H54 (cell line): ENCODE results near the gene ARMH3.

ENCODE experiments used
- DNase-seq: peaks from one replicate; pipeline ENCODE4 v3.0.0; 2011; ENCODE audit warnings: low spot score, mixed read lengths; ENCODE audit not compliant: insufficient read length
- FAIRE-seq: peaks from 3 replicates; lab custom pipeline; 2011; peaks lifted over from hg19 to GRCh38; lab: Jason Lieb, UNC
- POLR2A ChIP-seq: IDR thresholded peaks from 2 replicates; pipeline ENCODE4 v1.6.1; 2011; ENCODE audit warnings: low read depth, mild to moderate bottlenecking, low read length

The ARMH3 gene

GRCh38 chr10:101816913-101817336, 239.0 kb downstream of the ARMH3 start:
- DNase-seq = no peak
- FAIRE-seq = no peak

DNA sequence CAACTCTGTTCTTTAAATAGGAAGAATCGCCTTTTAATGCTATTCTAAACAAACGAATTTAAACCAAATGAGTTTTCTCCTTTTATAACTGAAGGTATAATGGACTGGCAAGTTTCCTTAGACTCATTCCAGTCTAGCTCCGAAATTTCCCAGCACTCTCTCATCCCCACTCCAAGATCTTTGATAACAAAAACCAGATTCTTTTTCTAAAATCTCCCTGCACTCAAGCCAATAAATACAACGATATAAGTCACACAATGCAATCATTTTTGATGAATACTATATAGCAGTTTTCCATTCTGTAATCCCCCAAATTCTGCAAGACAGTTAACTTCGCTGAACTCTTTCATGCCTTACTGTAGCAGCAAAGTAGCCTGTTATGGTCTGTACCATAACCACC, 239.6 kb downstream of the ARMH3 start:
- no peak for TF ChIP-seq POLR2A
- FAIRE-seq (no peak), DNase-seq (no peak)

More at GRCh38 chr10:101816913-101817336, 239.0 kb downstream of the ARMH3 start:
- no peak for TF ChIP-seq POLR2A

DNA sequence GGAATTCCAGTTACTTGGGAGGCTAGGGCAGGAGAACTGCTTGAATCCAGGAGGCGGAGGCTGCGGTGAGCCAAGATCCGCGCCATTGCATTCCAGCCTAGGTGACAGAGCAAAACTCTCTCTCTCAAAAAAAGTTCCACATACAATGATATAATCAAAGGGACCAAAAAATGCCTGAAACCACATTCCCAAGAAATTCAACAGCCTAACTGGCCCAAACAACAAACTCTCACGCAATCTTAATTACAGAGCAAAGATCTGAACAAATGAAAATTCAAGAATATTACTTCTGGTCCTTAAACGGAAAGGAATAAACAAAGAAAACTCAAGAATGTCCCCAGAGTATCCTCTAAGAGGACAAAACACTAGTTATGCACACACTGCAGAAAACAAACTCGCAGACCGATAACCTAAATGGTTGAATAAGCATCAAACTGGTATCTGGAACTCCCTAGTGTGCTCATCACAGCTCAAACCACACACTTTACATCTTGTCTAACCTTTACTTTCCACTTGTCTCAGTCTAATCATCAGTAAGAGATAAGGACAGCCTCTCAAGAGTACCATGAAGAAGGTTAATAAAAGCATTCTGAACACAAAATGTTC, 241.4 kb downstream of the ARMH3 start:
- DNase-seq = no peak
- FAIRE-seq = no peak
- TF ChIP-seq POLR2A = no peak

DNA sequence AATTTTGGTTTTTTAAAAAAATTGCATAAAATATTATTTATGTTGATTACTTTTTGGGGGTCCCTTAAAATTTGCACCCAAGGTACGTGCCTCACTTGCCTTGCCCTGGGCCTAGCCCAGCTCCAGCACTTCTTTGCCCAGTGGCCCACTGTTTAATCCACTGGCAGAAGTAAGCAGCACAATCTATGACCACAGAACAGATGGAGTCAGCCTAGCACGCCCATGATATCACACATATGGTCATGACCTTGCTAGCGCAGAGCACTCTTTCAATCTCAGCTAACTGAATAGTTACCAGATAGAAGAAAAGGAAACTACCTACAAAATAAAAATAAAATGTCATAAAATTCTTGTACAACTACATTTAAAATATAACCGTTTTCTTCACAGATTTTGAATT, 243.4 kb downstream of the ARMH3 start:
- DNase-seq = no peak
- FAIRE-seq = no peak
- TF ChIP-seq POLR2A = no peak

GRCh38 chr10:101807158-101807557, 248.8 kb downstream of the ARMH3 start:
- FAIRE-seq = no peak
- no peak for DNase-seq
- TF ChIP-seq POLR2A = no peak

DNA sequence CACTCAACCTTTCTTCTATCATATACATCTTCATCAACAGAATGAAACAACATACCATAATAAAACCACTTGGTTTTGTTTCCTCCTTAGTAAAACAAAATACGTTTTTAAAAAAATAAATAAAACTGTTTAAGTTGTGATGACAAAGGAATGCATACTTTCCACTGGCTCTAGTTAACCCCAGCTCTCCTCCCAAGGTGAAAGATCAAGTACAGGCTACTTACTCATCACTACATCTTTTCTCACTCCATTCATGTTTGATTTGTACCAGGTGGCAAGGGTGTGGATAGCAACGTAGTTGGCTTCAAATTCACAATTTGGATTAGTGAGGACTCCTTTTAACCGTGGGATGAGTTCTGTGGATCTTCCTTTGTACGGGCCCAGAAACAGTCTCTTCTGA, 252.5 kb downstream of the ARMH3 start:
- FAIRE-seq (no peak), DNase-seq (no peak)
- no peak for TF ChIP-seq POLR2A

GRCh38 chr10:101797403-101798059, 258.4 kb downstream of the ARMH3 start:
- no peak for FAIRE-seq
- DNase-seq = no peak
- TF ChIP-seq POLR2A = no peak
